ENCODE results near the gene RBKS. TPM values are rescaled to one million over a fixed set of nuclear protein-coding genes. Genes with fewer than 3 reads are reported as not detected.

Gene RBKS
- total and polyA plus RNA-seq, 2 of the 13 experiments (the other 11 are each of a cell fraction or from before 2014, with no cell fraction given), result 7.7 to 8.3 TPM

DNA sequence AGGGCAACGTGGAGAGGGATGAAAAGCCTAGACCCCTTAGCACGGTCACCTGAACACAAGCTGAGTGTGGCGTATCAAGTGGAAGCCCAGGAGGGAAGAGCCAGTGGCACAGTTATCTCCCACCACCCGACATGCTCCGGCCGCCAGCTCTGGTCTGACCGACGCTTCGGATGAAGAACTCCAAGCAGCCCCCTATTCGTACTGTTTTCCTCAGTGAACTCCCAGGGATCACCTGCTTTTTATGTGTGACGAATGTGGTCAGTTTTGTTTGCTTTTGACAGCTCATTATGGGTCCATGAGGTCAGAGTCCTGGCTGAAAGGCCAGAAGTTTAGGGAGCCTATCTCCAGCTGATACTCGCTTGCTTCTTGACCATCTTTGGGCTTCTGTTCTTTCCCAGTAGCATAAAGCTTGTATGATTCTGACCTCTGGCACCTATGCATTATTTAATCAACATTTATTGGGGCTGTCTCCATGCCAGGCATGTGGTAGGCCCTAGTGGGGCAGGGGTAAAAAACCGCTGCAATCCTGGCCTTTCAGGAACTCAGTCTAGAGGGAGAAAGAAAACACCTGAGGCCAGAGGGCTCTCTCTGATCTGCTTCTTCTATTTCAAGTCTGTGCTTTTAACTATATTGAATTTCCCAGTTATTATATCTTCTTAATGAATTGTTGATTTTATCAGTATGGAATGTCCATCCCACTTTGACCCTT is 151.7 kb downstream of the RBKS start (continued):
- TF ChIP-seq, protein P1, sequence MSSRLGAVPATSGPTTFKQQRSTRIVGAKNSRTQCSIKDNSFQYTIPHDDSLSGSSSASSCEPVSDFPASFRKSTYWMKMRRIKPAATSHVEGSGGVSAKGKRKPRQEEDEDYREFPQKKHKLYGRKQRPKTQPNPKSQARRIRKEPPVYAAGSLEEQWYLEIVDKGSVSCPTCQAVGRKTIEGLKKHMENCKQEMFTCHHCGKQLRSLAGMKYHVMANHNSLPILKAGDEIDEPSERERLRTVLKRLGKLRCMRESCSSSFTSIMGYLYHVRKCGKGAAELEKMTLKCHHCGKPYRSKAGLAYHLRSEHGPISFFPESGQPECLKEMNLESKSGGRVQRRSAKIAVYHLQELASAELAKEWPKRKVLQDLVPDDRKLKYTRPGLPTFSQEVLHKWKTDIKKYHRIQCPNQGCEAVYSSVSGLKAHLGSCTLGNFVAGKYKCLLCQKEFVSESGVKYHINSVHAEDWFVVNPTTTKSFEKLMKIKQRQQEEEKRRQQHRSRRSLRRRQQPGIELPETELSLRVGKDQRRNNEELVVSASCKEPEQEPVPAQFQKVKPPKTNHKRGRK (CRISPR knock-in tag; IDR thresholded peaks at IDR 0.05), result 0 out of 2 replicates have a peak, but pooled peaks have one; percentile 50
- peak; percentile 78; the same call in 1 of the 2 replicates for TF ChIP-seq ZFP36L1 (CRISPR knock-in tag; IDR thresholded peaks at IDR 0.05)
- TF ChIP-seq ZMYM4 (CRISPR knock-in tag; IDR thresholded peaks at IDR 0.05), result peak; percentile 73
- TF ChIP-seq SIN3A (IDR thresholded peaks at IDR 0.05; ENCODE audit: borderline replicate concordance, low read depth, low read length), result 0 out of 2 replicates have a peak, but pooled peaks have one; percentile 56
- TF ChIP-seq, protein P2, sequence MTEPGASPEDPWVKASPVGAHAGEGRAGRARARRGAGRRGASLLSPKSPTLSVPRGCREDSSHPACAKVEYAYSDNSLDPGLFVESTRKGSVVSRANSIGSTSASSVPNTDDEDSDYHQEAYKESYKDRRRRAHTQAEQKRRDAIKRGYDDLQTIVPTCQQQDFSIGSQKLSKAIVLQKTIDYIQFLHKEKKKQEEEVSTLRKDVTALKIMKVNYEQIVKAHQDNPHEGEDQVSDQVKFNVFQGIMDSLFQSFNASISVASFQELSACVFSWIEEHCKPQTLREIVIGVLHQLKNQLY (CRISPR knock-in tag; IDR thresholded peaks at IDR 0.05), result peak; percentile 76; the same call in 1 of the 2 replicates
- TF ChIP-seq CBX5 (CRISPR knock-in tag; IDR thresholded peaks at IDR 0.05; ENCODE audit: borderline replicate concordance), result peak; percentile 82; the same call in 1 of the 2 replicates
- TF ChIP-seq, protein P3, sequence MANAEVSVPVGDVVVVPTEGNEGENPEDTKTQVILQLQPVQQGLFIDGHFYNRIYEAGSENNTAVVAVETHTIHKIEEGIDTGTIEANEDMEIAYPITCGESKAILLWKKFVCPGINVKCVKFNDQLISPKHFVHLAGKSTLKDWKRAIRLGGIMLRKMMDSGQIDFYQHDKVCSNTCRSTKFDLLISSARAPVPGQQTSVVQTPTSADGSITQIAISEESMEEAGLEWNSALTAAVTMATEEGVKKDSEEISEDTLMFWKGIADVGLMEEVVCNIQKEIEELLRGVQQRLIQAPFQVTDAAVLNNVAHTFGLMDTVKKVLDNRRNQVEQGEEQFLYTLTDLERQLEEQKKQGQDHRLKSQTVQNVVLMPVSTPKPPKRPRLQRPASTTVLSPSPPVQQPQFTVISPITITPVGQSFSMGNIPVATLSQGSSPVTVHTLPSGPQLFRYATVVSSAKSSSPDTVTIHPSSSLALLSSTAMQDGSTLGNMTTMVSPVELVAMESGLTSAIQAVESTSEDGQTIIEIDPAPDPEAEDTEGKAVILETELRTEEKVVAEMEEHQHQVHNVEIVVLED (CRISPR knock-in tag; IDR thresholded peaks at IDR 0.05; ENCODE audit: borderline replicate concordance), result peak; percentile 28; the same call in 1 of the 2 replicates
- peak; percentile 95 for TF ChIP-seq TBX2 (CRISPR knock-in tag; IDR thresholded peaks at IDR 0.05; ENCODE audit: borderline replicate concordance)
- TF ChIP-seq JUN (CRISPR knock-in tag; IDR thresholded peaks at IDR 0.05), result peak; percentile 78
- TF ChIP-seq, protein P4, sequence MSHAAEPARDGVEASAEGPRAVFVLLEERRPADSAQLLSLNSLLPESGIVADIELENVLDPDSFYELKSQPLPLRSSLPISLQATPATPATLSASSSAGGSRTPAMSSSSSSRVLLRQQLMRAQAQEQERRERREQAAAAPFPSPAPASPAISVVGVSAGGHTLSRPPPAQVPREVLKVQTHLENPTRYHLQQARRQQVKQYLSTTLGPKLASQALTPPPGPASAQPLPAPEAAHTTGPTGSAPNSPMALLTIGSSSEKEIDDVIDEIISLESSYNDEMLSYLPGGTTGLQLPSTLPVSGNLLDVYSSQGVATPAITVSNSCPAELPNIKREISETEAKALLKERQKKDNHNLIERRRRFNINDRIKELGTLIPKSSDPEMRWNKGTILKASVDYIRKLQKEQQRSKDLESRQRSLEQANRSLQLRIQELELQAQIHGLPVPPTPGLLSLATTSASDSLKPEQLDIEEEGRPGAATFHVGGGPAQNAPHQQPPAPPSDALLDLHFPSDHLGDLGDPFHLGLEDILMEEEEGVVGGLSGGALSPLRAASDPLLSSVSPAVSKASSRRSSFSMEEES (CRISPR knock-in tag; IDR thresholded peaks at IDR 0.05), result peak; percentile 87
- TF ChIP-seq RXRA (CRISPR knock-in tag; IDR thresholded peaks at IDR 0.05), result peak; percentile 69
- TF ChIP-seq KDM2A (CRISPR knock-in tag; IDR thresholded peaks at IDR 0.05; ENCODE audit: borderline replicate concordance, low read depth), result peak; percentile 53
- TF ChIP-seq, protein P5, sequence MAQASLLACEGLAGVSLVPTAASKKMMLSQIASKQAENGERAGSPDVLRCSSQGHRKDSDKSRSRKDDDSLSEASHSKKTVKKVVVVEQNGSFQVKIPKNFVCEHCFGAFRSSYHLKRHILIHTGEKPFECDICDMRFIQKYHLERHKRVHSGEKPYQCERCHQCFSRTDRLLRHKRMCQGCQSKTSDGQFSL (CRISPR knock-in tag; IDR thresholded peaks at IDR 0.05), result no peak
- 0 out of 2 replicates have a peak, but pooled peaks have one; percentile 14 for TF ChIP-seq HCFC1 (IDR thresholded peaks at IDR 0.05; ENCODE audit: low read depth, low read length)
- TF ChIP-seq RFX1 (IDR thresholded peaks at IDR 0.05), result no peak
- peak; percentile 79 for TF ChIP-seq SRF (IDR thresholded peaks at IDR 0.05; ENCODE audit: low read depth, low read length)
- TF ChIP-seq SSRP1 (CRISPR knock-in tag; IDR thresholded peaks at IDR 0.05), result no peak; the same call in none of the 2 replicates
- peak; percentile 52; the same call in 1 of the 2 replicates for TF ChIP-seq NFKB2 (CRISPR knock-in tag; IDR thresholded peaks at IDR 0.05; ENCODE audit: borderline replicate concordance)
- TF ChIP-seq HDAC1 (CRISPR knock-in tag; IDR thresholded peaks at IDR 0.05), result peak; percentile 79
- peak; percentile 85 for TF ChIP-seq MEIS1 (CRISPR knock-in tag; IDR thresholded peaks at IDR 0.05; ENCODE audit: borderline replicate concordance)
- TF ChIP-seq ZNF7 (CRISPR knock-in tag; IDR thresholded peaks at IDR 0.05), result no peak
- TF ChIP-seq NR2F6 (IDR thresholded peaks at IDR 0.05), result peak; percentile 80
- TF ChIP-seq NR2F6 (CRISPR knock-in tag; IDR thresholded peaks at IDR 0.05), result peak; percentile 84; the same call in 1 of the 2 replicates
- TF ChIP-seq ZNF724P (CRISPR knock-in tag; IDR thresholded peaks at IDR 0.05; ENCODE audit: borderline replicate concordance), result no peak; the same call in 1 of the 2 replicates
- TF ChIP-seq RFX5 (IDR thresholded peaks at IDR 0.05; ENCODE audit: low read depth, low read length), result no peak
- TF ChIP-seq ATF1 (CRISPR knock-in tag; IDR thresholded peaks at IDR 0.05), result peak; percentile 50; the same call in 1 of the 2 replicates

Measured in HepG2 (cell line).